ENCODE data around the gene SYMPK.
A peak's percentile ranks its signal among the peaks of the same experiment; 100 is the strongest.

Gene SYMPK

DNA sequence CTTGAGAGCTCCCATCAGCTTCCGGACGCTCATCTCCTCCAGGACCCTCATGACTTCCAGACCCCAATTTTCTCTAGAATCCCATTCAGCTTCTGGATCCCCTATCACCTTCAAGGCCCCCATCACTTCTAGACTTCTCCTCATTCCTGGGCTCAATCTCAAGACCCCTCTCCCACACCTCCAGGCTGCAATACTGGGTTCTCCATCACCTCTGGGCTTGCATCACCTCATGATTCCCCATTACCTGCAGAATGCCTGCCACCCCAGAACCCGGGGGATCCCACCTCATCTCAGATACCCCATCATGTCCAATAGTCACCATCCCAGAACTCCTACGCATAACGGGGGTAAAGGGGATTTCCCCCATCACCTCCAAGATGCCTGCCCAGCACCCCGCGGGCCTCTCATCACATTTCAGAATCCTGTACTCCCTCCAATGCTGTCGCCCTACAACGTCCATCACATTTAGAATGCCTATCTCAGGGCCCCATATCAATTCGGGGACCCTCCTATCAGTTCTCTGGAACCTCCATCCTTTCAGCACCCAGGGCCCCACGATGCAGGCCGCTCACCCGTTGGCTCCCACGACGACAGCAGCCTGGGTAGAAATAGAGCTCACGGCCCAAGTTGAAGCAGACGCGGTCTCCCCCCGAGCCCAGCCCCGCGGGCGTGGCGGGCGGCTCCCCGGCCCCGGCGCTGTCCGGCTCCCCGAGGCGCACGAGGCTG is 71.0 kb downstream of the SYMPK start:
- no peak for DNase-seq (ENCODE audit: low read depth, low spot score)
- peak overlapping the region; percentile 66 for H3K4me3 ChIP-seq (ENCODE audit: low read length)

DNA sequence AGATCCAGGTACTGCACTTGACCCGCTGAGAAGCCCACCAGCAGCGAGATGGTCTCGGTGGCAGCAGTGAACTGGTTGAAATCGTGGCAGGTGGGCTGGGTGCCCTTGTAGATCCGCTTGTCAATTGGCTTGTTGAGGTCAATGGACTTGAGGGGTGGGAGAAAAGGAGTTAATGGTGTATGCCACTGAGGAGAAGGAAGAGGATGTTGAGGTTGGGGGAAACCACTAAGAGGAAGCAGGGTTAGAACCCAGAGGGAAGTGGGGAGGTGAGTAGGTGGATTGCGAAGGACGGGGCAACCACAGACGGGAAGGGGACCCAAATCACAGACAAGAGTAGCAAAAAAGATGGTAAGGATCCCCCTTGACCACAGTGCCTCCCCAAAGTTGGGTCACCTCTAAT is 72.0 kb downstream of the SYMPK start:
- no peak overlapping the region for H3K4me3 ChIP-seq (ENCODE audit: low read length)

DNA sequence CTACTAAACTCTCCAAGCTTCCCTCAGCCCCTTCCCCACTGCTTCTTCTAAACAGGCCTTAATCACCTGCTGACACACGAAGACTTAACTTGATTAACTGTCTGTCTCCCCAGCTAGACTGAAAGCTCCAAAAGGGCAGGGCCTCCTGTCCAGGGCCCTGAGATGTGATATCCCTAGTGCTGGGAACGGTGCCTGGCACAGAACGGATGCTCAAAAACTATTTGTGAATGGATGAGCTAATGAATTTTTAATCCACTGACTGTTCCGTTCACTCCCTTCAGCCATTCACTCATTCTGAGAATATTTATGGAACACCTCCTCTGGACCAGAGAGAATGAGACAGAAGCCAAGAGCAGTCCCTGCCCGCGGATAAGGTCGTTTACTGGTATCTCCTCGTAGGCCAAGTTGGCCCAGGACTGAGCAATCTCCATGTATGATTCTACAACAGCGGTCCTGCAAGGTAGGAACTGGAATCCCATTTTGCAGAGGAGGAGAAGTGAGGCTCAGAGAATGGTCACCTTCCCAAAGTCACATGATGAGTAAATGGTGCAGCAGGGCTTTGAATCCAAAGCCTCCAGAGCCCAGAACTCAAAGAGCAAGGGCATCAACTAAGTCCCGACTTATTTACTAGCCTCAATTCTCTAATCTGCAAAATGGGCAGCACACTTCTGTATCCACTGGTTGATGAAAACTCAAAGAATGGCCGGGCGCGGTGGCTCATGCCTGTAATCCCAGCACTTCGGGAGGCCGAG is 73.7 kb downstream of the SYMPK start:
- DNase-seq (ENCODE audit: low read depth, low spot score): no peak

More for the DNA sequence above, 72.0 kb downstream of the SYMPK start:
- DNase-seq (ENCODE audit: low read depth, low spot score): peak; percentile 82

DNA sequence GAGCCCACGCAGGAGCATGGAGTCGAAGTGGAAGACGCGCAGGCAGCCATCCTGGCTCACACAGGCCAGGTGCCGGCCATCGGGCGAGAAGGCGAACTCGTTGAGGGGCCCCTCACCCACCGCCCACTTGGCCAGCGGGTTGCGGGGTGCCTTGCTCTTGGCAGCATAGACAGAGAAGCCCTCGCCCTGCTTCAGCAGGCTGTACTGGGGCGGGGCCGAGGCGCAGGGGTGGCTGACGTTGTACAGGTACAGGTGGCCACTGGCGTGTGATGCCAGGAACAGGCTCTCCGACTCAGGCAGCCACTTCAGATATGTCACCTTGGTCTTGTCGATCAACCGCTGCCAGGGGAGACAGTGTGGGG is 76.4 kb downstream of the SYMPK start:
- no peak for DNase-seq (ENCODE audit: low read depth, low spot score)
- H3K4me3 ChIP-seq (ENCODE audit: low read length): no peak overlapping the region

More for the DNA sequence above, 73.7 kb downstream of the SYMPK start:
- H3K4me3 ChIP-seq (ENCODE audit: low read length): no peak overlapping the region

DNA sequence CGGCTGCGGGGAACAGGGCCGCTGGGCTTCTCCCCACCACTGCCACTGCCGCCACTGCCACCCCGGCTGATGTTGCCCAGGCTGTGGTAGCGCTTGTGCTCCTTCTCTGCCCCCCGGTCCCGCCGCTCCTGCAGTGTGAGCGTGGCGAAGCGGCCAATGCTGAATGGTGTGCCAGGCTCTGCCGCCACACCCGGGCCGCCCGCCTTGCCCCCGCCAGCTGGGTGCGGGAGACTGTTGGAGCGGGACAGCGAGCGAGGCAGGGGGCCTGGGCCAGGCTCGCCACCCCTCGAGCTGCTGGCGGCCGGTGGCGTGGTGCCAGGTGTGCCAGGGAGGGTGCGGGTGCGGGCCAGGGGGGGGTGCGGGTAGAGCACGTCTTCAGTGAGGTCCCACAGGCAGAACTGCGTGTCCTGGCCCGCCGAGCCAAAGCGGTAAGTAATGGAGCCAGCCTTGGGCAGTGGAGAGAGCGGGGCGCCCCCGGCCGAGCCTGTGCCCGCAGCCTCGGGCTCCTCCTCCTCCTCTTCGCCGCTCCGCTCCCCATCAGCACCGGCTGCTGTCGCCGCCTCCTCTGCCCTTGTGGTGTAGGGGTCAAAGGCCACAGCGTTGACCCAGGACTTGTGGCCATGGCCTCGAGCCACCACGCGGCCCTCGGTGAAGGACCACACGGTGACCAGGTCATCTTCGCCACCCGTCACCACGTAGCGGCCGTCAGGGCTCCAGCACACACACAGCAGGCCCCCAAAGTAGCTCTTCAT is 77.0 kb downstream of the SYMPK start:
- no peak for DNase-seq (ENCODE audit: low read depth, low spot score)
- no peak overlapping the region for H3K4me3 ChIP-seq (ENCODE audit: low read length)

DNA sequence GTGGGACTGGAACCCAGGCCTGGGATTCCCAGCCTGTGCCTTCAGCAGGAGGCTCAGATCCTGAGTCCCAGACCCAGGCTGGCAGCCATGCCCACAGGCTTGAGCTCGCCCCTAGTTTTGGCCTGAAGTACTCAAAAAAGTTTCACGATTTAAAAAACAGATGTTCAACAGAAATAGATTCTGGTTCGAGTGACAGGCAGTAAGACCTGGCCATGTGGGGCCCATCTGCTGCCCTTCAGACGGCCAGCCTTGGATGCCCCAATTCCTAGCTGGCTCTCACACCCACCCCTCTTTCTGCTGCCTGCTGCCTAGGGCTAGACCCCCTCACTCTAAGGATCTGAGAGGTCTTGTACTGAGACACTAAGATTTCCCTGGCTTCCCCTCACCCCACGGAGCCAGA is 77.8 kb downstream of the SYMPK start:
- DNase-seq (ENCODE audit: low read depth, low spot score): no peak

DNA sequence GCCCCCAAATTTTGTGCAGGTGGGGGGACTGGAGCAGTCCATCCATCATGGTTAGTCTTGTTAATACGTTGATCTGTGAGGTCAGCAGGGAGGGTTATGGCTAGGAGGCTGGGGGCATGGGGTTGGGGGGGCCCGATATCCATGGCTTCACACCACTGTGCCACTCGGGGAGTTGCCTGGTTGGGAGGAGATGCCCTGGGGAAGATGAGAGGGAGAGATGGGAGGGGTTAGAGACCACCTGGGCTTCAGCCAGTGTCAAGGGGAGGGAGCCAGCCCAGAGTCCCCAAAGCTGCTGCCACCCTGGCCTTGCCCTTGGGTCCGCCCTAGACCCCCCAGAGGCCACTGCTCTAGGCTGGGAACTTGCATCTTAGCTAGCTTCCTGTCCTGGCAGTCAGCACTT is 78.9 kb downstream of the SYMPK start:
- DNase-seq (ENCODE audit: low read depth, low spot score): no peak
- H3K4me3 ChIP-seq (ENCODE audit: low read length): no peak overlapping the region

More for the DNA sequence above, 77.8 kb downstream of the SYMPK start:
- no peak overlapping the region for H3K4me3 ChIP-seq (ENCODE audit: low read length)

DNA sequence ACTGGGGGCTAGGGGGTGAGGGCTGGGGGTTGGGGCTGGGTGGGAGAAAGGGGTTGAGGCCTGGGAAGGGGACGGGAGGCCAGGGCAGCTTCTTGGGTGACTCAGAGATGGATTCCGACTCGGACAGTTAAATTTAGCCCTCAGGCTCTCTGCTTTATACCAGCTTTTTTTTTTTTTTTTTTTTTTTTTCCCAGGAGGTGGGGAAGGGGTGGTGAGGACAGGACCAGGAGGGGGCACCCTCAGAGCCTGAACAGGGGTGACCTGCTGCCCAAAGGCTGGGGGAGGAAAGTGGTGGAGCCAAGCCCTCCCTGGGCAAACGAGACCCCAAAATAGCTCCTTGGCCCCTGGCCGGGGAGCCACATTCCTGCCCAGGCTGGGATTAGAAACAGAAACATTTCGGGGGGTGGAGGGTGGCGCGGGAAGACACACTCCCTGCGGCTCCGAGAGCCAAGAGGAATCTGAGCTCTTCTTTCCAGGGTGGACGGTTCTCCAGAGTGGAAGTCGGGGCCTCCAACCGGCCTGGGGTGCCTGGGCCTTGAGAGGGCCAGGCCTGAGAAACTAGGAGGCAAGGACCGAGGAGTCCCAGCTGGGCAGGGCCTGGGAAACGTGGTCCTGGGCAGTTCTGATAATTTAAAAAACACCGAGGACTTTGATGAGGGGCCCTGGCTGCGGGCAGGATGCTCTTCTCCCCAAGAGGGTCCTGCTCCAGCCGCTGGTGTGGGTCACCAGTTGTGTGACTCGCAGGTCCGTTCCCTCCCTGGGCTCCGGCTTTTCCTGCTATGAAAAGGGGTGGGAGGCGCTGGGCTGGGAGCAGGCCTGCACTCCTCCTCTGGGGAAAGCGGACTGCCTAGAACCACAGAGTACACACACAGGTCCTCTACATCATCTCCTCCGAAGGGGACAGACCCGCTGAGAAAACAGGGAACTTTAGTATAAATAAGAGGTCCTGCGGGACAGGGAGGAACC is 79.8 kb downstream of the SYMPK start:
- H3K4me3 ChIP-seq (ENCODE audit: low read length): no peak overlapping the region
- no peak for DNase-seq (ENCODE audit: low read depth, low spot score)

DNA sequence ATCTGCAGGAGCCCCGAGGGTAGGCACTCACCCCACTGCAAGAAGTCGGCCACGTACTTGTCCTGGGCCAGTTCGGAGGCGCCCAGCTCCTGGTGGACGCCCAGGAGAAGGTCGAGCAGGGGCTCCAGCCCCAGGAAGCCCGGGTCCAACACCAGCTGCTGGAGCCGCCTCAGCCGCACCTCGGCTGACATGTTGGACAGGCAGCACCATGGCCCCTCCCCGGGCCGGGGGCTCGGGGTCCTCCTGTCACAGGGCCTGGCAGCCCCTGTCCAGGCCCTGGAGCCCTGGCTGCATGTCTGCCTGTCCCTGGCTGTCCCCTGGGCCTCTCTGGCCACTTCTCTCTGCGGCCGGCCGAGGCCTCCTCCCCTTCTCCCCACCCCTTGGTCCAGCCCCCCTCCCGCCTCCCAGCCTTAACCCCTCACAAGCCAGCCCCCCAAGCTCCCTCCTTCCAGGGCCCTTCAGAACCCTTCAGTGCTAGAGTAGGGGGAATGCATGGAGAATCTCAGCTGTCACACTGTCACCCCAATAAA is 80.7 kb downstream of the SYMPK start, which contains the start of gene DMPK:
DMPK (minus strand) TSS at position 329 of the 530 bp plus-strand sequence; CDS start at position 191, 138 bp downstream.
- no peak within 1 kb of the TSS for H3K4me3 ChIP-seq (ENCODE audit: low read length)
- no peak for DNase-seq (ENCODE audit: low read depth, low spot score)

DNA sequence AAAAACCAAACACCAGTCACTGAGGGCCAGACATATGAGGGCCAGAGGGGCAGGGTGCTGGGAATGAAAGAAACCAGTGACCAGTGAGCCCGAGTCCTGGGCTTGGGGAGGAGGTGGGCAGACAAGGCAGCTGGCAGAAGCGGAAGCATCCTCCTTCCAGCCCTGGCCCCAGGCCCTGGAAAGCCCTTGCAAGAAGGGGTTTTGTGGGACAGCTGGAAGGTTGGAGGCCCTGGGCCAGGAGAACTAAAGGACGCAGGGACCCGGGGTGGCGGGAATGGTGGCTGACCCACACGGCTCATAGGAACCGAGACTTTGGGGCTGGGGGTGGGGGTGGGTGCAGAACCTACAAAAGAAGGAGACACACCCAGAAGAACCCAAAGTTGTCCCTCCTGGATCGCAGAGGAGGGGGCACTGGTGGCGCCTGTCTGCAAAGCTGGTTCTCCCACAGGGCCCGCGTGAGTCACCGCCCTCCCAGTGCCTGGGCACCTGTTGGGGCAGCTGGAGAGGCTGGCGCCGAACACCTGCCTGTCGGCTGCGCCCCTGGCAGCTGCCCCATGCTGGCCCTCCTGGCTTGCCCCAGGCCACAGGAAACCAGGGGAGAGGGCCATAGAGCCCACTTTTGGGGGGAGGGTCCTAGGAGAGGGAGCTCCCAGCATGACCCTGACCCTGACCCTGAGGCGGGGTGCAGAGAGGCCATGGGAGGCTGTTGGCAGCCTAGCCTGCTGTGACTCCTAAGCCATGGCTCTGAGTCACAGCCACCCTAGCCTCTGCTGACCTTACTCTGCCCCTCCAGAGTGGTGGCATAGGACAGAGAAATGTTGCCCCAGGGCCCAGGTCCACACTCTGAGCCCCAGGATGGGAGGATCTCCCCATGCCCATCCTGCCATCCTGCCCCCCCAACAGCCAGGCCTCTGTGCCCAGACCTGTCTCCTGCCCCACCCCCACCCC is 81.5 kb downstream of the SYMPK start:
- DNase-seq (ENCODE audit: low read depth, low spot score): no peak

DNA sequence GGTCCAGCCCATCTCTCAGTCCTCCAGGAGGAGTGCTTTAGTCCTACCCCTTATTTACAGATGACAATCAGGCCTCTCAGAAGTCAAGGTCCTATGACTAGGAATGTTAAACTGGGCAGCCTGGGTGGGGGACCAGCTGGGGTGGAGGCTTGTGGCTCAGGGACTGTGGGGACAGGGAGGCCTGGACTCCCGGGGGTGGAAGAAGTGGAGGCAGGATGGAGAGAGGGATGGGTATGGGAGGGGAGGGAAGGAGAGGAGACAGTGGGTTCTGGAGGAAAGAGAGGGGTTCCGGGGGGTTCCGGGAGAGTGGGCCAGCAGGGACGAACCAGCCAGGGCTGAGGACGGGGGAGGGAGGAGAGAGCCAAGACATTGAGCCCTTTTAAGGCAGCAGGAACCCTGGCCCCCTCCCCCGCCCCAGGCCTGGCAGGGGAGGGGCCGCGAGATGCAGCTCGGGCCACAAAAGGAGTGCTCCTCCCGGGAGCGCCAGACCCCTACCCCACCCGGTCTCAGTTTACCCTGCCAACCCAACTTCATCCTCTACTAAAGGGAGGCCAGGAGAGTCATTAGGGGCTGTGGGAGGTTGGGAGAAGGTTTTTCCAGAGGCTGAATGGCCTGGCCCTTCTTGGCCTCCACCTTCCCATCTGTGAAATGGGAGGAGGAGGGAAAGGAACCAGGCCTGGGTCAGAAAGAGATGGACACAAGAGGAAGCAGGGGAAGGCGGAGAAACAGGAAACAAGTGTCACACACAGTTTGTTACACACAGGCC is 82.3 kb downstream of the SYMPK start:
- DNase-seq (ENCODE audit: low read depth, low spot score): no peak
- H3K4me3 ChIP-seq (ENCODE audit: low read length): no peak overlapping the region

More for the DNA sequence above, 81.5 kb downstream of the SYMPK start:
- no peak overlapping the region for H3K4me3 ChIP-seq (ENCODE audit: low read length)

DNA sequence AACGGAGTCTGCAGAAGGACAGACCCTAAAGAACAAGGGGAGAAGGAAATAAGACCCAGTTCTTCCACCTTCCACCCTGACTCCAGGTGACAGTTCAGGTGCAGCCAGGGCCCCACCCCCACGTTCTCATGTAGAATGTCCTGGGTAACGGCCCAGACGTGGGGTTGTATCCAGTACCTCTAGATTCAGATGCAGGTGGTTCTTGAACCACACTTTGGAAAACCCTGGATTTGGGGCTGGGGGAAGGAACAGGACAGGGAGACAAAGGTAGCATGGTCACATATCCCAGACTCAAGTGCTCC is 82.8 kb downstream of the SYMPK start:
- H3K4me3 ChIP-seq (ENCODE audit: low read length): no peak overlapping the region
- DNase-seq (ENCODE audit: low read depth, low spot score): no peak

DNA sequence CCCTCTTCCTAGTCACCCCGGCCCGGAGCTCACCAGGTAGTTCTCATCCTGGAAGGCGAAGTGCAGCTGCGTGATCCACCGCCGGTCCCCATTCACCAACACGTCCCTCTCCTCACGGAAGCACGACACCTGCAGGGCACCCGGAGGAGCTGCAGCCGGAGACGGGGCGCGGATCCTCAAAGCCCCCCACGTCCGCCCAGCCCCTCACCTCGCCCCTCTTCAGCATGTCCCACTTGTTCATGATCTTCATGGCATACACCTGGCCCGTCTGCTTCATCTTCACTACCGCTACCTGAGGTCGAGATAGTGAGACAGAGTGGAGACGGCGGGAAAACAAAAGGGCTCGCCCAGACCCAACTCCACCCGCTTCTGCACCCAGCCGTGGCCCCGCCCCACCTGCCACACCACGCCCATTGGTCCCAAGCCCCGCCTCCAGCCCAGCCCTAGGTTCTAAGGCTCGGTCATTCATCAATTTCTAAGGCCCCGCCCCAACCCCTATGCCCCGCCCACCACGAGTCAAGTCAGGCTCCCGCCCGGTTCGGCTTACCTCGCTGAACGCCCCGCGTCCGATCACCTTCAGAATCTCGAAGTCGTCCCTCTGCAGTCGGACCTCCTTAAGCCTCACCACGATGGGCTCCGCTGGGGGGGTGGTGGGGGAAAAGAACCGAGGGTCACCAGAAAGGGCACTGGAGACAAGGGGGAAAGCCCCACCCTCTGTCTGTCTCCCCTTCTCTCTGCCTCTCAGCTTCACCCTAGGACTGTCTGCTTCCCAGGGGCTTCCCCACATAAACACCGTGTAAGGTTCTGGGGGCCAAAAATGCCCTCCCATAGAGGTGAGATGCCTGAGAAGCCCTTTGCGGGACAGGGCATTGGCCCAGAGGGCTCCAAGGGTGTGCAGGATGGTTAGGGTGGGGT is 83.5 kb downstream of the SYMPK start:
- H3K4me3 ChIP-seq (ENCODE audit: low read length): peak overlapping the region; percentile 42
- peak; percentile 62 for DNase-seq (ENCODE audit: low read depth, low spot score)

DNA sequence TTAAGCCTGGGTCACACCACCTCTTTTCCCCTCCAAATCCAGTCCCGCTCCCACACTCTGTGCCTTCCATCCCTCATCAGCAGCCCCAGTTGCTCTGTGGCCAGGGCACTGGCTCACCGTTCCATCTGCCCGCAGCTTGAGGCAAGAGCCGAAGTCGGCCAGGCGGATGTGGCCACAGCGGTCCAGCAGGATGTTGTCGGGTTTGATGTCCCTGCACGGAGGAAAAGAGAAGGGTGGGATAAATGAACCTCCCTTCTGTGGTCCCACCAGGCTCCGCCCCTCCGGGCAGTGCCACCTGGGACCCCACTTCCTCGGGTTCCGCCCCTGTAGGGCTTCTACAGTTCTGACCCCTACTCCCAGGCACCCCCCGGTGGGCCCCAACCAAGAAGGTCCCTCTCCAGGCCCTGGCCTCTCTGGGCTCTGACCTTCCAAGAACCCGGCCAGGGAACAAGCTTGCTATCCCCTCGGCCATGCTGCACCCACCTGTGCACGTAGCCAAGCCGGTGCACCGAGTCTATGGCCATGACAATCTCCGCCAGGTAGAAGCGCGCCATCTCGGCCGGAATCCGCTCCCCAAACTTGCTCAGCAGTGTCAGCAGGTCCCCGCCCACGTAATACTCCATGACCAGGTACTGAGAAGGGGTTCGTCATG is 84.8 kb downstream of the SYMPK start:
- H3K4me3 ChIP-seq (ENCODE audit: low read length): no peak overlapping the region

DNA sequence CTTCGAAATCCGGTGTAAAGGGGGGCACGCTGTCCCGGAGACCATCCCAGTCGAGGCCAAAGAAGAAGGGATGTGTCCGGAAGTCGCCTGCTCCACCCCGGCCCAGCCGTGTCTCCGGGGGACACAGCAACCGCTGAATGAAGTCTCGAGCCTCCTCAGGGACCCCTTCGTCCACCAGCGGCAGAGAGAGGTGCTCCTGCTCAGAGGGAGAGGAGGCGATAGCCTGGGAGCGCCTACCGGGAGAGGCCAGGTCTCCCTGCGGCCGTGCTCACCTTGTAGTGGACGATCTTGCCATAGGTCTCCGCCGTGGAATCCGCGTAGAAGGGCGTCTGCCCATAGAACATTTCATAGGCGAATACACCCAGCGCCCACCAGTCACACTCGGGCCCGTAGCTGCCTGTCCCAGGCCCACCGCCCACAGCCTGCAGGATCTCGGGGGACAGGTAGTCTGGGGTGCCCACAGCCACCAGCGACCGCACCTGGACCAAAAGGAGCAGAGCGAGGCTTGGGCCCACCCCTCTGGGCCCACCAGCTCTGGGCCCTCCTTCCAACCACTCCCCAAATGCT is 85.5 kb downstream of the SYMPK start:
- no peak overlapping the region for H3K4me3 ChIP-seq (ENCODE audit: low read length)
- DNase-seq (ENCODE audit: low read depth, low spot score): no peak

More for the DNA sequence above, 84.8 kb downstream of the SYMPK start:
- no peak for DNase-seq (ENCODE audit: low read depth, low spot score)
